ENCODE results near the gene TAF11L12. TPM values are rescaled to one million over a fixed set of nuclear protein-coding genes. Genes with fewer than 3 reads are reported as not detected.

Gene TAF11L12
- not detected in 2 replicates for total RNA-seq

GRCh38 chr5:17610092-17610491 lies at the start of gene TAF11L12:
TSS of gene TAF11L12 (plus strand) at chr5:17610392.

GRCh38 chr5:17585658-17586057 lies 24.5 kb upstream of the TAF11L12 start, which contains the start of gene TAF11L7:
TSS of gene TAF11L7 (minus strand) at chr5:17585758.

GRCh38 chr5:17590860-17591259 lies 19.3 kb upstream of the TAF11L12 start, which contains the start of gene TAF11L8:
TSS of gene TAF11L8 (minus strand) at chr5:17590960.

DNA sequence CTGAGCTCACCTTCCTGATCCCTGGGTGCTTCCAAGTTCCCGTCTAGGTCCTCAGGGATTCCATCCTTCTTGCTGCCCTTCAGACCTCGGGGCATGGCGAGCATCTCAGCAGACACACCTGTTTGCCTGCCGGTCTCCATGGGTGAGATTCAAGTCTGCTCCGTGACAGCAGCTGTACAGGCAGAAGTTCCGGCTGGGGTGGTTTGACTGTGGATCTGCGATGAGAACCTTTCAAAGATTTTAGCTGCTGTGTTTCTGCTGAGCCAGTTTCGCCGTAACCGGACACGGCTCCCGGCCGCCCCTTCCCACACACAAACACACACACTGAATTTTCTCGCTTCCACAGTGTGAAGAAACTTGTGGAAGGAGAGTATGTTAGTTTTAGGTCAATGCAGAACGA lies 15.9 kb upstream of the TAF11L12 start, which contains the start of gene TAF11L9:
Gene TAF11L9, minus strand, starts transcription at position 140 of the 400 bp plus-strand sequence.

DNA sequence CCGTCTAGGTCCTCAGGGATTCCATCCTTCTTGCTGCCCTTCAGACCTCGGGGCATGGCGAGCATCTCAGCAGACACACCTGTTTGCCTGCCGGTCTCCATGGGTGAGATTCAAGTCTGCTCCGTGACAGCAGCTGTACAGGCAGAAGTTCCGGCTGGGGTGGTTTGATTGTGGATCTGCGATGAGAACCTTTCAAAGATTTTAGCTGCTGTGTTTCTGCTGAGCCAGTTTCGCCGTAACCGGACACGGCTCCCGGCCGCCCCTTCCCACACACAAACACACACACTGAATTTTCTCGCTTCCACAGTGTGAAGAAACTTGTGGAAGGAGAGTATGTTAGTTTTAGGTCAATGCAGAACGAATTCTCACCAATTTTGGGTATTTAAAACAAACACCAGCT lies 12.5 kb upstream of the TAF11L12 start, which contains the start of gene TAF11L10:
Gene TAF11L10, minus strand, starts transcription at position 101 of the 400 bp plus-strand sequence.

DNA sequence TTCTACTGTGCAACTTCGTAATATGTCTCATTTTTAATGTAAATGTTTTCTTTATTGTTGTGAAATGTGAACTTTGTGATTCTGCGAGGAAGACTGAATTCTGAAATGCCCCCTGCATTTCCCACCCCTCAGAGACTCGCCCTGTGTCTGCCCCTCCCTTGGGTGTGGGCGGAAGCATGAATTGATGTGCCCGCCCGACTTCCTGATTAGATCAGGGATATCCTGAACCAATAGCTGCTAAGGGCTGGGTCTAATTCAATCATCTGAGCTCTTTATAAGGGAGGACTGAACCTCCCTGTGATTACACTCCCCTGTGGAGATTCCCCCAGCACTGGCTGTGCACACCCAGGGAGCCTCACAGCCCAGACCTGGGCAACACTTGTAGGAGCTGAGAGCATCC lies 6.3 kb upstream of the TAF11L12 start, which contains the start of gene TAF11L11:
Gene TAF11L11, plus strand, starts transcription at position 304 of the 400 bp plus-strand sequence.

GRCh38 chr5:17631788-17632187 lies 21.6 kb downstream of the TAF11L12 start, which contains the start of gene TAF11L13:
TSS of gene TAF11L13 (plus strand) at chr5:17632088.

DNA sequence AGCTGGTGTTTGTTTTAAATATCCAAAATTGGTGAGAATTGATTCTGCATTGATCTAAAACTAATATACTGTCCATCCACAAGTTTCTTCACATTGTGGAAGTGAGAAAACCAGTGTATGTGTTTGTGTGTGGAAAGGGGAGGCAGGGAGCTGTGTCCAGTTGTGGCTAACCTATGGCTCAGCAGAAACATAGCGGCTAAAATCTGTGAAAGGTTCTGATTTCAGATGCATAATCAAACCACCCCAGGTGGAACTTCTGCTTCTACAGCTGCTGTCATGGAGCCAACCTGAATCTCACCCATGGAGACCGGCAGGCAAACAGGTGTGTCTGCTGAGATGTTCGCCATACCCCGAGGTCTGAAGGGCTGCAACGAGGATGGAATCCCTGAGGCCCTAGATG lies 24.0 kb downstream of the TAF11L12 start, which contains the start of gene TAF11L14:
Gene TAF11L14, plus strand, starts transcription at position 301 of the 400 bp plus-strand sequence.

Small RNA genes within 50 kb of the gene (small RNA-seq; reads per million reads assigned to genes)
- gene AC233724.1 (ENCODE audit: low replicate concordance) (not detected), gene AC233724.2 (ENCODE audit: low replicate concordance) (not detected), gene AC233724.3 (ENCODE audit: low replicate concordance) (not detected), gene AC233724.4 (ENCODE audit: low replicate concordance) (not detected), gene AC233724.6 (ENCODE audit: low replicate concordance) (not detected), gene AC233724.7 (ENCODE audit: low replicate concordance) (not detected)

Other genes with a start within 250 kb of the TAF11L12 start
- gene TAF11L2, start 112.2 kb upstream of the TAF11L12 start, total RNA-seq = not detected in 2 replicates
- not detected in 2 replicates for gene TAF11L3, start 92.0 kb upstream of the TAF11L12 start, total RNA-seq
- not detected in 2 replicates for gene TAF11L4, start 88.6 kb upstream of the TAF11L12 start, total RNA-seq
- not detected in 2 replicates for gene TAF11L5, start 85.2 kb upstream of the TAF11L12 start, total RNA-seq
- gene TAF11L6, start 81.7 kb upstream of the TAF11L12 start, total RNA-seq = not detected in 2 replicates
- not detected in 2 replicates for gene TAF11L7, start 24.6 kb upstream of the TAF11L12 start, total RNA-seq
- gene TAF11L8, start 19.4 kb upstream of the TAF11L12 start, total RNA-seq = not detected in 2 replicates
- gene TAF11L9, start 16.0 kb upstream of the TAF11L12 start, total RNA-seq = not detected in 2 replicates
- not detected in 2 replicates for gene TAF11L10, start 12.6 kb upstream of the TAF11L12 start, total RNA-seq
- gene TAF11L11, start 6.2 kb upstream of the TAF11L12 start, total RNA-seq = not detected in 2 replicates
- gene TAF11L13, start 21.7 kb downstream of the TAF11L12 start, total RNA-seq = not detected in 2 replicates
- not detected in 2 replicates for gene TAF11L14, start 24.1 kb downstream of the TAF11L12 start, total RNA-seq